A549 (cell line): ENCODE results near the gene OR4K17.

Experiments used
- POLR2A ChIP-seq: IDR thresholded peaks from 2 replicates; pipeline ENCODE4 v1.6.1; 2012; ENCODE audit warnings: mild to moderate bottlenecking, low read length
- POLR2AphosphoS2 ChIP-seq: conservative IDR thresholded peaks from 2 replicates; pipeline ENCODE4 v1.6.1; 2012; ENCODE audit warnings: low read length, improper control_type of control experiment, inconsistent platforms
- RNF2 ChIP-seq: fragments of 200-600 bp; sonication (generic); IDR thresholded peaks from 2 replicates; pipeline ENCODE4 v1.6.1; 2016; ENCODE audit warnings: low read depth, mild to moderate bottlenecking, antibody characterized with exemption, moderate library complexity, borderline replicate concordance
- TF ChIP-seq, protein P1 (sequence below): fragments of >200 bp; sonication (Bioruptor Twin); formaldehyde crosslinking; IDR thresholded peaks from 3 replicates; pipeline ENCODE4 v1.5.1; 2016
- TF ChIP-seq, protein P2 (sequence below): fragments of 450-650 bp; IDR thresholded peaks from 2 replicates; pipeline ENCODE4 v1.6.1; 2014; ENCODE audit warnings: antibody characterized with exemption
- TF ChIP-seq, protein P3 (sequence below): fragments of 250-450 bp; sonication (Bioruptor Pico); IDR thresholded peaks from 2 replicates; pipeline ENCODE4 v1.5.0; 2020; ENCODE audit warnings: low read depth, mild to moderate bottlenecking, moderate library complexity
- TF ChIP-seq, protein P4 (sequence below): IDR thresholded peaks from 2 replicates; pipeline ENCODE4 v1.6.1; 2012

DNA sequence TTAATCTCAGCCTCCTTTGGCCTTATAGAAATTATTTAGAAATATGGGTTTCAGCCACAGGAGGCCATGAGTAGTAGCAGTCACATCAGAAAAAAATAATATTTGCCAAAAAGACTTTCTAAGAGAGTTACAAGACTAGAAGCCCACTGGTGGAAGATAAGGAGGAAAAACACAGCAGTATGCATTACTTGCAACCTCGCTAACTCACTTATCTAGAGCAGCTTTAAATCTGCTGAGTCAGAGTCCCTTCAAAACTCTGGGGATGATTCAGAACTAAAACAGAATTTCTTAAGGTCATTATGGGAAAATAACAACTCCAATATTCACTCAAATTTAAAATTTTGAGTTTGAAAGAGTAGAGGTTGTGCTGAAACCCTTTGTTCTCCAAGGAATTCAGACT lies 6.2 kb downstream of the OR4K17 start:
- TF ChIP-seq, protein P1, sequence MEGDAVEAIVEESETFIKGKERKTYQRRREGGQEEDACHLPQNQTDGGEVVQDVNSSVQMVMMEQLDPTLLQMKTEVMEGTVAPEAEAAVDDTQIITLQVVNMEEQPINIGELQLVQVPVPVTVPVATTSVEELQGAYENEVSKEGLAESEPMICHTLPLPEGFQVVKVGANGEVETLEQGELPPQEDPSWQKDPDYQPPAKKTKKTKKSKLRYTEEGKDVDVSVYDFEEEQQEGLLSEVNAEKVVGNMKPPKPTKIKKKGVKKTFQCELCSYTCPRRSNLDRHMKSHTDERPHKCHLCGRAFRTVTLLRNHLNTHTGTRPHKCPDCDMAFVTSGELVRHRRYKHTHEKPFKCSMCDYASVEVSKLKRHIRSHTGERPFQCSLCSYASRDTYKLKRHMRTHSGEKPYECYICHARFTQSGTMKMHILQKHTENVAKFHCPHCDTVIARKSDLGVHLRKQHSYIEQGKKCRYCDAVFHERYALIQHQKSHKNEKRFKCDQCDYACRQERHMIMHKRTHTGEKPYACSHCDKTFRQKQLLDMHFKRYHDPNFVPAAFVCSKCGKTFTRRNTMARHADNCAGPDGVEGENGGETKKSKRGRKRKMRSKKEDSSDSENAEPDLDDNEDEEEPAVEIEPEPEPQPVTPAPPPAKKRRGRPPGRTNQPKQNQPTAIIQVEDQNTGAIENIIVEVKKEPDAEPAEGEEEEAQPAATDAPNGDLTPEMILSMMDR = no peak
- TF ChIP-seq, protein P2, sequence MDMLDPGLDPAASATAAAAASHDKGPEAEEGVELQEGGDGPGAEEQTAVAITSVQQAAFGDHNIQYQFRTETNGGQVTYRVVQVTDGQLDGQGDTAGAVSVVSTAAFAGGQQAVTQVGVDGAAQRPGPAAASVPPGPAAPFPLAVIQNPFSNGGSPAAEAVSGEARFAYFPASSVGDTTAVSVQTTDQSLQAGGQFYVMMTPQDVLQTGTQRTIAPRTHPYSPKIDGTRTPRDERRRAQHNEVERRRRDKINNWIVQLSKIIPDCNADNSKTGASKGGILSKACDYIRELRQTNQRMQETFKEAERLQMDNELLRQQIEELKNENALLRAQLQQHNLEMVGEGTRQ = no peak
- TF ChIP-seq, protein P3, sequence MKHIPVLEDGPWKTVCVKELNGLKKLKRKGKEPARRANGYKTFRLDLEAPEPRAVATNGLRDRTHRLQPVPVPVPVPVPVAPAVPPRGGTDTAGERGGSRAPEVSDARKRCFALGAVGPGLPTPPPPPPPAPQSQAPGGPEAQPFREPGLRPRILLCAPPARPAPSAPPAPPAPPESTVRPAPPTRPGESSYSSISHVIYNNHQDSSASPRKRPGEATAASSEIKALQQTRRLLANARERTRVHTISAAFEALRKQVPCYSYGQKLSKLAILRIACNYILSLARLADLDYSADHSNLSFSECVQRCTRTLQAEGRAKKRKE = no peak
- TF ChIP-seq POLR2AphosphoS2 (no peak), POLR2A (no peak), RNF2 (no peak)
- TF ChIP-seq, protein P4, sequence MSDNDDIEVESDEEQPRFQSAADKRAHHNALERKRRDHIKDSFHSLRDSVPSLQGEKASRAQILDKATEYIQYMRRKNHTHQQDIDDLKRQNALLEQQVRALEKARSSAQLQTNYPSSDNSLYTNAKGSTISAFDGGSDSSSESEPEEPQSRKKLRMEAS = no peak
